Sigmoid colon (tissue), 3 donors: Measurements from ENCODE around the gene TRIM62.

Source experiments
- POLR2A ChIP-seq, 2 donors: fragments of 450-650 bp; IDR thresholded peaks; one replicate each; pipeline ENCODE4 v1.6.1; 2016; ENCODE audit warnings: antibody characterized with exemption in 2 of 2, mild to moderate bottlenecking in 2 of 2, moderate library complexity in 2 of 2
- TF ChIP-seq, protein P1 (sequence below), 4 experiments: fragments of 450-650 bp in 3 of 4; fragments of 200-600 bp in 1 of 4; IDR thresholded peaks; one replicate each; pipeline ENCODE4 v1.5.1; 2016 to 2019; ENCODE audit warnings: antibody characterized with exemption in 4 of 4, mild to moderate bottlenecking in 3 of 4, moderate library complexity in 2 of 4

DNA sequence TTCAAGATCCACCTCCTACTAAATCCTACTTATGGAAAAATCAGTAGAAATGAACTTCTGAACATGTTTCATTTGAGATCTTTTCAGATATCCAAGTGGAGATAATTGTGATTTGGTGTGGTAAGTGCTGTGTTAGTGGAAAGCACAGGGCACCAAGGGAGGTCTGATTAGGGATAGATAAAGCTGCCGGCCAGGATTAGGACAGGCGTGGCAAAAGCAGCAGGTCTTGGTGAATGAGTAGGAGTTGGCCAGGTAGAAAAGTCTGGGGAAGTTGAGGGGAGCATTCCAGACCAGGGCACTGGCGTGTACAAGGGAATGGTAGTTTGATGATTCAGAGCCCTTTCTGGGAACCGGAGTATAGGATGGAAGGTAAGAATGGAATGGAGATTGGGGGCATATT lies 53.1 kb downstream of the TRIM62 start:
- no peak for TF ChIP-seq POLR2A (IDR thresholded peaks at IDR 0.05)
- TF ChIP-seq, protein P1, sequence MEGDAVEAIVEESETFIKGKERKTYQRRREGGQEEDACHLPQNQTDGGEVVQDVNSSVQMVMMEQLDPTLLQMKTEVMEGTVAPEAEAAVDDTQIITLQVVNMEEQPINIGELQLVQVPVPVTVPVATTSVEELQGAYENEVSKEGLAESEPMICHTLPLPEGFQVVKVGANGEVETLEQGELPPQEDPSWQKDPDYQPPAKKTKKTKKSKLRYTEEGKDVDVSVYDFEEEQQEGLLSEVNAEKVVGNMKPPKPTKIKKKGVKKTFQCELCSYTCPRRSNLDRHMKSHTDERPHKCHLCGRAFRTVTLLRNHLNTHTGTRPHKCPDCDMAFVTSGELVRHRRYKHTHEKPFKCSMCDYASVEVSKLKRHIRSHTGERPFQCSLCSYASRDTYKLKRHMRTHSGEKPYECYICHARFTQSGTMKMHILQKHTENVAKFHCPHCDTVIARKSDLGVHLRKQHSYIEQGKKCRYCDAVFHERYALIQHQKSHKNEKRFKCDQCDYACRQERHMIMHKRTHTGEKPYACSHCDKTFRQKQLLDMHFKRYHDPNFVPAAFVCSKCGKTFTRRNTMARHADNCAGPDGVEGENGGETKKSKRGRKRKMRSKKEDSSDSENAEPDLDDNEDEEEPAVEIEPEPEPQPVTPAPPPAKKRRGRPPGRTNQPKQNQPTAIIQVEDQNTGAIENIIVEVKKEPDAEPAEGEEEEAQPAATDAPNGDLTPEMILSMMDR (IDR thresholded peaks at IDR 0.05), result no peak
